GM12878 (cell line): ENCODE measurements around the gene SLC39A11. TPM values are rescaled to one million over a fixed set of nuclear protein-coding genes. Genes with fewer than 3 reads are reported as not detected.

Experiments
- ATAC-seq: fragments of 200-7000 bp; cut with Tn5 transposase; 3 replicates; pipeline ENCODE4 v1.9.1; 2020; ENCODE audit warnings: mild to moderate bottlenecking, moderate library complexity
- BruUV-seq: library from RNA; stranded (reverse); fragments of 400-500 nt; replicated peaks from 2 replicates; lab custom pipeline; 2021; lab: Mats Ljungman, UMichigan
- CTCF ChIA-PET: fragments of 300-600 bp; sonication (Branson Sonifier 250); formaldehyde crosslinking; extraction: SDS; loops from one replicate; lab custom pipeline; 2021; ENCODE audit warnings: inconsistent platforms; lab: Yijun Ruan, JAX
- POLR2A ChIA-PET: fragments of 350-600 bp; formaldehyde crosslinking; extraction: SDS; loops from one replicate; lab custom pipeline; 2021; ENCODE audit warnings: inconsistent platforms; lab: Charles Lee
- RAD21 ChIA-PET: fragments of 300-600 bp; sonication (Branson Sonifier 250); formaldehyde crosslinking; loops from one replicate; lab custom pipeline; 2023; ENCODE audit warnings: antibody characterized with exemption; ENCODE audit not compliant: unreplicated experiment; lab: Charles Lee
- SMC1A ChIA-PET: fragments of 300-600 bp; sonication (Branson Sonifier 250); formaldehyde crosslinking; loops from one replicate; lab custom pipeline; 2023; ENCODE audit not compliant: unreplicated experiment, uncharacterized antibody; lab: Charles Lee
- DNase-seq: peaks from one replicate; pipeline ENCODE4 v3.0.0-alpha.2; 2011; ENCODE audit warnings: low read depth, low spot score
- FAIRE-seq: peaks from 3 replicates; lab custom pipeline; 2011; peaks lifted over from hg19 to GRCh38; lab: Jason Lieb, UNC
- H2AFZ ChIP-seq: 2 replicates; pipeline ENCODE4 v1.6.0; 2011; ENCODE audit warnings: low read depth, low read length, control low read depth; ENCODE audit not compliant: control insufficient read depth
- H3K27ac ChIP-seq: 2 replicates; pipeline ENCODE4 v1.5.1; 2011; ENCODE audit warnings: control low read depth; ENCODE audit not compliant: control insufficient read depth, insufficient read depth
- H3K27me3 ChIP-seq, 2 experiments: replicated peaks in 1 of 2; 2 replicates each; pipeline versions ENCODE4 v1.6.0 to v1.6.1; 2011; ENCODE audit warnings: low read length in 1 of 2; ENCODE audit not compliant: control insufficient read depth in 2 of 2, insufficient read depth in 2 of 2
- H3K36me3 ChIP-seq, 2 experiments: 2 replicates each; pipeline ENCODE4 v1.5.1; 2011; ENCODE audit warnings: low read length in 1 of 2; ENCODE audit not compliant: control insufficient read depth in 2 of 2, insufficient read depth in 2 of 2
- H3K4me1 ChIP-seq: 2 replicates; pipeline ENCODE4 v1.6.1; 2011; ENCODE audit warnings: mild to moderate bottlenecking, low read length, moderate library complexity, mixed read lengths; ENCODE audit not compliant: control insufficient read depth, insufficient read depth
- H3K4me2 ChIP-seq: 2 replicates; pipeline ENCODE4 v1.6.0; 2011; ENCODE audit warnings: control low read depth; ENCODE audit not compliant: control insufficient read depth, insufficient read depth
- H3K4me3 ChIP-seq: fragments of 200-600 bp; sonication (generic); 2 replicates; pipeline ENCODE4 v1.5.1; 2016
- H3K79me2 ChIP-seq: 2 replicates; pipeline ENCODE4 v1.6.0; 2011; ENCODE audit warnings: low read length; ENCODE audit not compliant: control insufficient read depth, insufficient read depth
- H3K9ac ChIP-seq: 2 replicates; pipeline ENCODE4 v1.8.0; 2011; ENCODE audit warnings: low read length, control low read depth, mixed read lengths; ENCODE audit not compliant: control insufficient read depth, insufficient read depth
- H3K9me3 ChIP-seq: replicated peaks from 3 replicates; pipeline ENCODE4 v1.5.1; 2011; ENCODE audit warnings: mild to moderate bottlenecking, low read length; ENCODE audit not compliant: control insufficient read depth, insufficient read depth
- H4K20me1 ChIP-seq: 2 replicates; pipeline ENCODE4 v1.6.0; 2011; ENCODE audit not compliant: control insufficient read depth, insufficient read depth
- EZH2 ChIP-seq: IDR thresholded peaks from 2 replicates; pipeline ENCODE4 v1.6.1; 2012; ENCODE audit warnings: low read depth, mild to moderate bottlenecking, control low read depth, inconsistent platforms, low read length, borderline replicate concordance; ENCODE audit not compliant: control insufficient read depth
- IKZF2 ChIP-seq, 2 experiments: fragments of 450-650 bp; IDR thresholded peaks; 2 replicates each; pipeline ENCODE4 v1.6.1; 2017; ENCODE audit warnings: mild to moderate bottlenecking in 2 of 2, moderate library complexity in 2 of 2
- IRF3 ChIP-seq: fragments of 450-650 bp; IDR thresholded peaks from 2 replicates; pipeline ENCODE4 v1.6.1; 2014; ENCODE audit warnings: mild to moderate bottlenecking
- NKRF ChIP-seq: fragments of 450-650 bp; conservative IDR thresholded peaks from 2 replicates; pipeline ENCODE4 v1.6.1; 2017; ENCODE audit warnings: mild to moderate bottlenecking, moderate library complexity
- REST ChIP-seq: IDR thresholded peaks from 2 replicates; pipeline ENCODE4 v1.6.1; 2012; ENCODE audit warnings: mild to moderate bottlenecking, low read depth, low read length
- USF2 ChIP-seq: IDR thresholded peaks from 2 replicates; pipeline ENCODE4 v1.6.1; 2011; ENCODE audit warnings: low read depth, low read length, improper control_type of control experiment, borderline replicate concordance
- ZNF622 ChIP-seq: fragments of 450-650 bp; IDR thresholded peaks from 2 replicates; pipeline ENCODE4 v1.6.1; 2017; ENCODE audit warnings: mild to moderate bottlenecking, inconsistent platforms
- ZNF687 ChIP-seq: fragments of 450-650 bp; IDR thresholded peaks from 2 replicates; pipeline ENCODE4 v1.6.1; 2017; ENCODE audit warnings: mild to moderate bottlenecking, moderate library complexity
- WGBS: methylation state at CpG from one replicate; pipeline ENCODE4 v1.1.6; 2016; ENCODE audit warnings: low lambda C conversion rate; ENCODE audit not compliant: insufficient replicate concordance, insufficient coverage; ENCODE audit errors: missing lambda C conversion rate; 5-methylcytosine and 5-hydroxymethylcytosine counted together
- in situ Hi-C: fragments of 300-500 bp; cut with MboI; formaldehyde crosslinking; loops from 9 replicates; pipeline ENCODE4 v1.14.3; 2018; ENCODE audit warnings: mixed read lengths
- intact Hi-C: fragments of 100-400 bp; cut with micrococcal nuclease; formaldehyde crosslinking; loops from one replicate; pipeline ENCODE4 v1.14.2; 2022; ENCODE audit not compliant: unreplicated experiment
- polyA plus RNA-seq, 11 experiments: library from polyadenylated mRNA; depleted of rRNA in 4 of 11; unstranded in 6 of 11; stranded (reverse) in 5 of 11; fragments of >200 nt; fragmentation: Nextera tagmentation in 4 of 11; fragmentation: Illumina TruSeq in 1 of 11; extraction: Ambion mirVana in 4 of 11; extraction: Trizol in 1 of 11; gene quantifications; 1 replicate in 1 of 11; 2 replicates in 10 of 11; pipeline versions ENCODE4 v1.2.1 to v1.2.3, GENCODE V29; 2011 to 2016; ENCODE audit warnings: inconsistent platforms in 2 of 11, missing spikeins in 2 of 11, low read depth in 1 of 11
- total RNA-seq, 4 experiments: library from RNA; depleted of rRNA in 3 of 4; stranded (reverse); fragments of >200 nt in 3 of 4; fragmentation: Illumina TruSeq in 1 of 4; extraction: Trizol in 1 of 4; gene quantifications; 2 replicates each; pipeline versions ENCODE4 v1.2.1 to v1.2.3, GENCODE V29; 2013 to 2021

Gene SLC39A11
- total and polyA plus RNA-seq, 10 of the 15 experiments (the other 5 are each of a cell fraction or from before 2014, with no cell fraction given), result 8.6 to 23.8 (median 14.0) TPM

- no peak for TF ChIP-seq IRF3
Measured at GRCh38 chr17:72962106-72962505, 130.4 kb downstream of the SLC39A11 start (continued).

- ChIA-PET POLR2A (interaction anchor here (0.6 kb wide), 2 partner anchors 17 to 158 kb away, joined by 3 to 4 read pairs; no protein-coding TSS in a partner anchor), CTCF (interaction anchor here (0.6 to 4.2 kb wide), 6 partner anchors 27 to 234 kb away, joined by 3 to 23 read pairs (median 4); no protein-coding TSS in a partner anchor), SMC1A (interaction anchor here (0.9 to 1.9 kb wide), 4 partner anchors 11 to 30 kb away, joined by 3 to 7 read pairs (median 4); no protein-coding TSS in a partner anchor), RAD21 (no interaction called here)
- no peak overlapping the region for H2AFZ ChIP-seq
- intact Hi-C loops, result no loop called here
- 95% methylated on average over 15 of the region's 20 CpGs for WGBS
- DNase-seq (no peak), FAIRE-seq (no peak), ATAC-seq (no peak)
- H3K27me3 ChIP-seq, result no peaks in the 10 kb centered on the region
- no peaks in the 10 kb centered on the region for H3K36me3 ChIP-seq
- no peaks in the 10 kb centered on the region for H3K9me3 ChIP-seq
- no peak overlapping the region for H3K4me2 ChIP-seq
- no peak overlapping the region for H3K9ac ChIP-seq
- no peaks in the 10 kb centered on the region for H3K79me2 ChIP-seq
- no TSS peak for BruUV-seq
- no peaks in the 10 kb centered on the region; the same call in 1 of the 2 replicates for H4K20me1 ChIP-seq
- H3K27ac ChIP-seq, result no peak overlapping the region
- H3K4me3 ChIP-seq, result no peak overlapping the region
- in situ Hi-C loops, result no loop called here
- no peaks in the 10 kb centered on the region for H3K4me1 ChIP-seq
- TF ChIP-seq IKZF2 (IDR thresholded peaks at IDR 0.05), result no peak
- no peak for TF ChIP-seq ZNF622
- TF ChIP-seq ZNF687, result no peak
- TF ChIP-seq REST, result no peak
- no peak for TF ChIP-seq NKRF
- no peak for TF ChIP-seq USF2
- no peak for TF ChIP-seq EZH2
Measured at GRCh38 chr17:72955391-72956140, 136.9 kb downstream of the SLC39A11 start.
